Pancreas (tissue), 10 donors: Measurements from ENCODE around the gene SLC30A7. TPM values are rescaled to one million over a fixed set of nuclear protein-coding genes. Genes with fewer than 3 reads are reported as not detected.

Experiments used
- ATAC-seq, 4 donors: fragments of 200-7000 bp; cut with Tn5 transposase; one replicate each; pipeline versions ENCODE4 v1.8.0 to v1.9.1; 2020; ENCODE audit warnings: mild to moderate bottlenecking in 4 of 4, moderate library complexity in 4 of 4
- DNase-seq, 6 donors: peaks; one replicate each; pipeline ENCODE4 v3.0.0-alpha.2; 2020
- FAIRE-seq: peaks from 2 replicates; lab custom pipeline; 2012; peaks lifted over from hg19 to GRCh38; lab: Jason Lieb, UNC
- H3K27ac ChIP-seq, 4 donors: fragments of 200-600 bp; sonication (generic); 1 replicate in 3 of 4; 2 replicates in 1 of 4; pipeline versions ENCODE4 v1.5.0 to v1.8.0; 2020
- H3K27me3 ChIP-seq, 4 donors: fragments of 200-600 bp; one replicate each; pipeline ENCODE4 v1.8.0; 2021
- H3K36me3 ChIP-seq, 3 donors: fragments of 200-600 bp; sonication (generic) in 1 of 3; one replicate each; pipeline versions ENCODE4 v1.5.0 to v1.8.0; 2020 to 2021
- H3K4me1 ChIP-seq, 3 donors: fragments of 200-600 bp; one replicate each; pipeline ENCODE4 v1.8.0; 2021
- H3K4me3 ChIP-seq, 4 donors: fragments of 200-600 bp; sonication (generic) in 2 of 4; one replicate each; pipeline versions ENCODE4 v1.5.0 to v1.8.0; 2020 to 2021
- H3K9me3 ChIP-seq, 4 donors: fragments of 200-600 bp; one replicate each; pipeline ENCODE4 v1.8.0; 2021
- CTCF ChIP-seq, 4 donors: fragments of 200-600 bp; sonication (generic) in 3 of 4; IDR thresholded peaks; one replicate each; pipeline versions ENCODE4 v1.5.0 to v1.8.0; 2021; ENCODE audit warnings: antibody characterized with exemption in 4 of 4
- WGBS, 2 donors: extraction: QIAGEN DNeasy Blood & Tissue Kit; methylation state at CpG; one replicate each; pipeline ENCODE4 v1.1.7; 2013; 5-methylcytosine and 5-hydroxymethylcytosine counted together
- intact Hi-C, 3 donors: fragments of 100-400 bp; cut with DNase I; formaldehyde crosslinking; loops; one replicate each; pipeline versions ENCODE4 v1.11.1 to v1.14.2; 2022
- polyA plus RNA-seq, 2 donors: library from polyadenylated mRNA; stranded (reverse); fragments of 200-250 nt; gene quantifications; one replicate each; pipeline ENCODE4 v1.2.3, GENCODE V29; 2013
- total RNA-seq, 6 donors: library from RNA; stranded (reverse); fragmentation: NEBNext Ultra II Directional in 4 of 6; extraction: Animal tissue kit (Norgen Biotek cat#: 25700) in 4 of 6; gene quantifications; one replicate each; pipeline versions ENCODE4 v1.2.1 to v1.2.4, GENCODE V29; 2021 to 2023
- donor health status: healthy with polysubstance abuse.
- donor health status: DM: no; HTN: no; CAD: no; lungs with moderate emphysema.
- donor health status: DM: no; HTN: no; CAD: no.
- donor health status: control.
- donor health status: control.
- donor health status: Bipolar disorder and iron deficiency.
- donor health status: DM: yes; HTN: yes; CAD: no.
- donor health status: DM: no; HTN: no; CAD: no.
- donor health status: DM: no; HTN: no; CAD: no.
- donor health status: DM: yes; HTN: yes; CAD: no.

Gene SLC30A7
- total and polyA plus RNA-seq, 8 donors, result 2.5 to 21.4 (median 11.0) TPM

- H3K4me1 ChIP-seq, result no peaks in the 10 kb centered on the region
- H3K9me3 ChIP-seq, result no peaks in the 10 kb centered on the region
- no peak for TF ChIP-seq CTCF (IDR thresholded peaks at IDR 0.05)
- DNase-seq (no peak), FAIRE-seq (no peak), ATAC-seq (no peak)
- 61 to 71% methylated on average over 2 of the region's 2 CpGs for WGBS, 2 donors
- H3K4me3 ChIP-seq, result no peak overlapping the region
- no peak overlapping the region for H3K27ac ChIP-seq
- intact Hi-C loops, result loop anchor here in 2 of 3 donors (5.0 to 10.0 kb wide), 3 partner anchors 310 to 362 kb away; partner anchors contain the start of gene S1PR1 (in 1 of the 2)
- H3K36me3 ChIP-seq, result no peaks in the 10 kb centered on the region
- H3K27me3 ChIP-seq, result no peaks in the 10 kb centered on the region
These were observed 29.1 kb downstream of the SLC30A7 start for GRCh38 chr1:100924991-100925390.

- no peaks in the 10 kb centered on the region for H3K9me3 ChIP-seq
- ATAC-seq, result no peak
- WGBS, 2 donors, result 97 to 99% methylated on average over 2 of the region's 2 CpGs
- TF ChIP-seq CTCF (IDR thresholded peaks at IDR 0.05), result no peak
- H3K27me3 ChIP-seq, result no peaks in the 10 kb centered on the region
- no peaks in the 10 kb centered on the region for H3K36me3 ChIP-seq
- intact Hi-C loops, result loop anchor here in 2 of 3 donors (10.0 kb wide), 2 partner anchors 309 to 359 kb away; partner anchors contain the start of gene S1PR1 (in 1 of the 2)
- H3K4me3 ChIP-seq, result no peak overlapping the region
- no peaks in the 10 kb centered on the region for H3K4me1 ChIP-seq
- FAIRE-seq, result no peak
- DNase-seq, result no peak
- no peak overlapping the region for H3K27ac ChIP-seq
These were observed 30.4 kb downstream of the SLC30A7 start for GRCh38 chr1:100926240-100926639.

GRCh38 chr1:100927276-100927675 is 31.4 kb downstream of the SLC30A7 start:
- H3K36me3 ChIP-seq, result no peaks in the 10 kb centered on the region
- FAIRE-seq (no peak), DNase-seq (no peak), ATAC-seq (no peak)
- H3K9me3 ChIP-seq, result no peaks in the 10 kb centered on the region
- no peaks in the 10 kb centered on the region for H3K27me3 ChIP-seq
- no peak overlapping the region for H3K27ac ChIP-seq
- intact Hi-C loops, result loop anchor here in 2 of 3 donors (10.0 kb wide), 2 partner anchors 308 to 358 kb away; partner anchors contain the start of gene S1PR1 (in 1 of the 2)
- no peaks in the 10 kb centered on the region for H3K4me1 ChIP-seq
- TF ChIP-seq CTCF (IDR thresholded peaks at IDR 0.05), result no peak
- 49 to 56% methylated on average over 2 of the region's 2 CpGs for WGBS, 2 donors
- no peak overlapping the region for H3K4me3 ChIP-seq

- no peak overlapping the region for H3K27ac ChIP-seq
- H3K27me3 ChIP-seq, result no peaks in the 10 kb centered on the region
- no peak overlapping the region for H3K4me3 ChIP-seq
- DNase-seq, result no peak
- H3K36me3 ChIP-seq, result no peaks in the 10 kb centered on the region
- intact Hi-C loops, result loop anchor here in 2 of 3 donors (10.0 kb wide), 2 partner anchors 307 to 357 kb away; partner anchors contain the start of gene S1PR1 (in 1 of the 2)
- no peaks in the 10 kb centered on the region for H3K9me3 ChIP-seq
- no peak for ATAC-seq
- no peak for TF ChIP-seq CTCF (IDR thresholded peaks at IDR 0.05)
- no peak for FAIRE-seq
- WGBS, 2 donors, result 86 to 90% methylated on average over 3 of the region's 3 CpGs
- H3K4me1 ChIP-seq, result no peaks in the 10 kb centered on the region
These were observed 32.2 kb downstream of the SLC30A7 start for GRCh38 chr1:100928128-100928527.

- Histone ChIP-seq H3K9me3 (no peaks in the 10 kb centered on the region), H3K27me3 (no peaks in the 10 kb centered on the region), H3K27ac (no peak overlapping the region), H3K4me3 (no peak overlapping the region), H3K36me3 (no peaks in the 10 kb centered on the region), H3K4me1 (no peaks in the 10 kb centered on the region)
- intact Hi-C loops, result no loop called here
- FAIRE-seq, result peak; percentile 13
- TF ChIP-seq CTCF (IDR thresholded peaks at IDR 0.05), result no peak
- DNase-seq, result no peak
- no peak for ATAC-seq
These were observed 34.6 kb downstream of the SLC30A7 start for GRCh38 chr1:100930494-100930893.
